Calu3 (cell line): ENCODE measurements around the gene UAP1L1. TPM values are rescaled to one million over a fixed set of nuclear protein-coding genes. Genes with fewer than 3 reads are reported as not detected.
A peak's percentile ranks its signal among the peaks of the same experiment; 100 is the strongest.

Experiments
- BruUV-seq: library from RNA; stranded (reverse); fragments of 400-500 nt; replicated peaks from 2 replicates; lab custom pipeline; 2021; lab: Mats Ljungman, UMichigan
- CTCF ChIA-PET: fragments of 300-600 bp; sonication (Branson Sonifier 250); formaldehyde crosslinking; loops from one replicate; lab custom pipeline; 2022; ENCODE audit warnings: antibody characterized with exemption; lab: Charles Lee
- DNase-seq: peaks from one replicate; pipeline ENCODE4 v3.0.0; 2022
- H3K27ac Mint-ChIP-seq: one replicate; pipeline ENCODE4 v1.8.0; 2022; ENCODE audit warnings: mixed read lengths; ENCODE audit not compliant: unreplicated experiment
- H3K27me3 Mint-ChIP-seq: one replicate; pipeline ENCODE4 v1.8.0; 2022; ENCODE audit warnings: mixed read lengths; ENCODE audit not compliant: unreplicated experiment
- H3K36me3 Mint-ChIP-seq: one replicate; pipeline ENCODE4 v1.8.0; 2022; ENCODE audit warnings: mild to moderate bottlenecking, moderate library complexity, mixed read lengths; ENCODE audit not compliant: insufficient read depth, unreplicated experiment
- H3K4me1 Mint-ChIP-seq: one replicate; pipeline ENCODE4 v1.8.0; 2022; ENCODE audit warnings: mild to moderate bottlenecking, low read depth, mixed read lengths; ENCODE audit not compliant: unreplicated experiment
- H3K4me3 Mint-ChIP-seq: one replicate; pipeline ENCODE4 v1.8.0; 2022; ENCODE audit warnings: mild to moderate bottlenecking, low read depth, moderate library complexity, mixed read lengths; ENCODE audit not compliant: unreplicated experiment
- H3K9me3 Mint-ChIP-seq: one replicate; pipeline ENCODE4 v1.8.0; 2022; ENCODE audit warnings: low read depth, mixed read lengths; ENCODE audit not compliant: unreplicated experiment
- CTCF ChIP-seq: fragments of 200-600 bp; IDR thresholded peaks from one replicate; pipeline ENCODE4 v1.8.0; 2022; ENCODE audit warnings: antibody characterized with exemption; ENCODE audit not compliant: unreplicated experiment
- intact Hi-C: fragments of 100-400 bp; cut with micrococcal nuclease; formaldehyde crosslinking; loops from one replicate; pipeline ENCODE4 v1.10.0; 2022; ENCODE audit not compliant: unreplicated experiment
- total RNA-seq: library from RNA; stranded (reverse); gene quantifications from 2 replicates; pipeline ENCODE4 v1.2.3, GENCODE V29; 2022

The UAP1L1 gene
- total RNA-seq, 1 experiment from 2014 or later: 9.1 TPM

- Mint-ChIP-seq H3K4me3 (peak overlapping the region; percentile 17), H3K27ac (no peak overlapping the region), H3K4me1 (peaks cover 8% of the 10 kb centered on the region), H3K9me3 (no peaks in the 10 kb centered on the region), H3K36me3 (peaks cover 9% of the 10 kb centered on the region), H3K27me3 (no peaks in the 10 kb centered on the region)
- intact Hi-C loops: no loop called here
- no peak for TF ChIP-seq CTCF
- DNase-seq: no peak
- CTCF ChIA-PET: interaction anchor here (1.1 kb wide), 1 partner anchor 17 kb away, joined by 3 read pairs; no protein-coding TSS in a partner anchor
- no TSS peak for BruUV-seq
Observed at GRCh38 chr9:137052293-137052692, 25.0 kb upstream of the UAP1L1 start.

GRCh38 chr9:137052998-137053943, 24.0 kb upstream of the UAP1L1 start:
- Mint-ChIP-seq H3K36me3 (peaks cover 14% of the 10 kb centered on the region), H3K27ac (no peak overlapping the region), H3K9me3 (no peaks in the 10 kb centered on the region), H3K4me3 (peak overlapping the region; percentile 69), H3K4me1 (peaks cover 8% of the 10 kb centered on the region), H3K27me3 (no peaks in the 10 kb centered on the region)
- CTCF ChIA-PET: interaction anchor here (1.1 kb wide), 1 partner anchor 18 kb away, joined by 3 read pairs; no protein-coding TSS in a partner anchor
- DNase-seq: no peak
- TF ChIP-seq CTCF: no peak
- intact Hi-C loops: no loop called here
- no TSS peak for BruUV-seq

DNA sequence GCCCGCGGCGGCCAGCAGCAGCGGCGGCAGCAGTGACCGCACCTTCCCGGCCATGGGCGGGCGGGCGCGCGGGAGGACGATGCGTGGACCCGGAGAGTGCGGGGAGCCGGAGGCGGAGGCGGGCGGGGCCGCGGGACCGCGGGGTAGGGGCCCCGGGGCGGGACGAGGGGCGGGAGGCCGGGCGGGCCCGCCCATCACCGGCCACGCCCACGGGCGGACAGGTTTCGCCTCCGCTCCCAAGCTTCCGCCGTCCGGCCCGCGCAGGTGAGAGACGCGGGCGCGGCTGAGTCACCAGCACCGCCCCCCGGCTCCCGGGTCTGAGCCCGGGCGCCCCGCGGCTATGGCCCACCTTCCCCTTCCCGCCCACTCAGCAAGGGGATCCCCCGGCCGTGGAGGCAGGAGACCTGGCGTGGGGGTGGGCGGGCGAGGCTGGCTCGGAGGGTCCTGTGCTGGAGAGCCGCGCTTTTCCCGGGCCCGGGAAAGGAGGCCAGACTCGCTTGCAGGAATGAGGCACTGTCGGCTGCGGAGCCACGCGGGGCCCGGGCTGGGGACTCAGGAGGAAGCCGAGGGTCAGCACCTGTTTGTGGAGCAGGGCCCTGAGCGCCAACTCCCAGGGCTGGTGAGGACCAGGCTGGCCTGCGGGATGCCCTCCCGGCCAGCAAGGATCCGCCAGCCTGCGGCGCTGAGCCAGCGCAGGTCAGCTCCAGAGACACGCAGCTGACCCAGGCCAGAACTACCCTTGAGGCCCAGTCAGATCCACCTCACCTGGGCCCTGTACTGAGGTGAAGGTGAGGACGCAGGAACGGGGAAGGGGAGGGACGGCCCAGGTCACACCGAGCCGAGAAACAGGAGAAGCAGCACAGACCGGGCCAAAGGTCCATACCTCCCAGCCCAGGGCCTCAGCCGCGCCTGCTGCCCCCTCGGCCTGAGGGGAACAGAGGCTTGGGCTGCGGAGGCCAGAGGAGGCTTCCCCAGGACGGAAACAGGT, 23.1 kb upstream of the UAP1L1 start, which contains the start of gene ENTPD2:
TSS of gene ENTPD2 (minus strand) at position 118 of the 988 bp plus-strand sequence. CDS start at position 54, 64 bp downstream.
- BruUV-seq: no TSS peak
- DNase-seq: peak; percentile 79
- H3K27me3 Mint-ChIP-seq: no peaks in the 10 kb centered on the region
- CTCF ChIA-PET: no interaction called here
- intact Hi-C loops: no loop called here
- no peak for TF ChIP-seq CTCF
- H3K4me3 Mint-ChIP-seq: peak within 1 kb of the TSS; percentile 69
- H3K36me3 Mint-ChIP-seq: peaks cover 14% of the 10 kb centered on the region
- H3K9me3 Mint-ChIP-seq: no peaks in the 10 kb centered on the region
- H3K27ac Mint-ChIP-seq: peak within 1 kb of the TSS; percentile 73
- H3K4me1 Mint-ChIP-seq: peaks cover 8% of the 10 kb centered on the region

DNA sequence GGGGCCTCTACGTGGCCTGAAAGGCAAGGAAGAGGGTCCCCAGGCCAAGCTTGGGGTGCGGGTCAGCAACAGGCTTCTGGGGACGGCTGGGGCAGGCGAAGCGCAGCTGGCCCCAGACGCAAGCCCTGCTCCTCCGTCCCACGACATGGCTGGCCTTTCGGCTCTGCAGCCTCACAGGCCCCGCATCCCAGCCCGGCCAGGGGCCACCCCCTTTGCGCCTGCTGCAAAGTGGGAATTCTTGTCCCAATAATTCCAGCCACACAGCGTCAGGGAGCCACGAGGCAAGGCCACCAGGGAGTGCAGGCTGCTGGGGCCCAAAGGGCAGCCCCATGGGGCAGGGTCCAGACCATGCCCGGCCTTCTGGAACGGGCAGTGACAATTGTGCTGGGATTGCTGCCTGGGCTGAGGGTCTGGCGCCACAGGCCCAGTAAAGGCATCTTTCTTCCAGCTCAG, 22.4 kb upstream of the UAP1L1 start:
- intact Hi-C loops: no loop called here
- peak overlapping the region; percentile 69 for H3K4me3 Mint-ChIP-seq
- BruUV-seq: no TSS peak

More for the DNA sequence above, 22.4 kb upstream of the UAP1L1 start:
- CTCF ChIA-PET: interaction anchor here (1.5 kb wide), 2 partner anchors 8 to 9 kb away, joined by 11 read pairs; partner anchors contain the start of gene NPDC1
- H3K27me3 Mint-ChIP-seq: no peaks in the 10 kb centered on the region
- peak overlapping the region; percentile 73 for H3K27ac Mint-ChIP-seq
- H3K36me3 Mint-ChIP-seq: peaks cover 14% of the 10 kb centered on the region
- no peaks in the 10 kb centered on the region for H3K9me3 Mint-ChIP-seq
- peaks cover 8% of the 10 kb centered on the region for H3K4me1 Mint-ChIP-seq
- no peak for TF ChIP-seq CTCF
- DNase-seq: no peak
